AG09309 (cell line): ENCODE results near the gene DCAF8.

Source experiments
- DNase-seq: peaks from one replicate; pipeline ENCODE4 v3.0.0-alpha.2; 2010; ENCODE audit warnings: low read depth
- H3K4me3 ChIP-seq: 2 replicates; pipeline ENCODE4 v1.5.1; 2011; ENCODE audit warnings: mild to moderate bottlenecking, low read depth, low read length, moderate library complexity; ENCODE audit not compliant: control insufficient read depth
- TF ChIP-seq, protein P1 (sequence below): IDR thresholded peaks from 2 replicates; pipeline ENCODE4 v1.5.1; 2011; ENCODE audit warnings: mild to moderate bottlenecking, low read depth, low read length, inconsistent platforms; ENCODE audit not compliant: insufficient read depth, control insufficient read depth; ENCODE audit errors: missing control alignments

Gene DCAF8

DNA sequence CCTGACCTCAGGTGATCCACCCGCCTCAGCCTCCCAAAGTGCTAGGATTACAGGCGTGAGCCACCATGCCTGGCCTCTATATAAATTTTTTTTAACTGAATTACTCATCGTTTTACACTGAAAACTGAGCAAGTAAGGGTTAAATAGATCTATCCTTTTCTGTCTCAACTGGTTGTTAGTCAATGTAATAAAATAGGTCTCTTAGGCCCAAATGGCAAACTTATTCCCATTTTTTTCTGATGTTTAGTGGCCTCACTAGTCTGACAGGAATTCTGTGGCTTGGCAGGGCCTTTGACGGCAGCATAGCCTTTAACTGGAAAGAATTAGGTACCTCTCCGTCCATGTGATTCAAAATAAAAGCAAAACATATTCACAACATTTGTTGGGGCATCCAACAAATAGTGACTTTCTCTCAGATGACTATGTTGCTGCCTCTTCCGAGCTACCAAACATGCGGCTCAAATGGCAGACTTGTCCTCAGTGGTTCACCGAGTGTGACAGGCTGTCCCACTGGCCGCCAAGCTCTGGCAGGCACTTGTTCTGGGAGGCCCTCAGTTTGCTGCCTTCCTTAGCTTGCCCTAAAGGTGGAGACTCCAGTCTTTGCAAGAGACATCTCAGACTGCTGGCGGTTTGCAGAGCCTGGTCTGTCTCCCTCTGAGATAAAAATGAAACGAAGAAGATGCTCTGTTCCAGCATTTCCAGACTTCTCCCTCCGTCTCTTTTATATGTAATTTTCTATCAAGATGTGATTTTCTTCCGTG lies 93.6 kb downstream of the DCAF8 start:
- no peak for DNase-seq
- TF ChIP-seq, protein P1, sequence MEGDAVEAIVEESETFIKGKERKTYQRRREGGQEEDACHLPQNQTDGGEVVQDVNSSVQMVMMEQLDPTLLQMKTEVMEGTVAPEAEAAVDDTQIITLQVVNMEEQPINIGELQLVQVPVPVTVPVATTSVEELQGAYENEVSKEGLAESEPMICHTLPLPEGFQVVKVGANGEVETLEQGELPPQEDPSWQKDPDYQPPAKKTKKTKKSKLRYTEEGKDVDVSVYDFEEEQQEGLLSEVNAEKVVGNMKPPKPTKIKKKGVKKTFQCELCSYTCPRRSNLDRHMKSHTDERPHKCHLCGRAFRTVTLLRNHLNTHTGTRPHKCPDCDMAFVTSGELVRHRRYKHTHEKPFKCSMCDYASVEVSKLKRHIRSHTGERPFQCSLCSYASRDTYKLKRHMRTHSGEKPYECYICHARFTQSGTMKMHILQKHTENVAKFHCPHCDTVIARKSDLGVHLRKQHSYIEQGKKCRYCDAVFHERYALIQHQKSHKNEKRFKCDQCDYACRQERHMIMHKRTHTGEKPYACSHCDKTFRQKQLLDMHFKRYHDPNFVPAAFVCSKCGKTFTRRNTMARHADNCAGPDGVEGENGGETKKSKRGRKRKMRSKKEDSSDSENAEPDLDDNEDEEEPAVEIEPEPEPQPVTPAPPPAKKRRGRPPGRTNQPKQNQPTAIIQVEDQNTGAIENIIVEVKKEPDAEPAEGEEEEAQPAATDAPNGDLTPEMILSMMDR: peak; percentile 21
- no peak overlapping the region for H3K4me3 ChIP-seq

DNA sequence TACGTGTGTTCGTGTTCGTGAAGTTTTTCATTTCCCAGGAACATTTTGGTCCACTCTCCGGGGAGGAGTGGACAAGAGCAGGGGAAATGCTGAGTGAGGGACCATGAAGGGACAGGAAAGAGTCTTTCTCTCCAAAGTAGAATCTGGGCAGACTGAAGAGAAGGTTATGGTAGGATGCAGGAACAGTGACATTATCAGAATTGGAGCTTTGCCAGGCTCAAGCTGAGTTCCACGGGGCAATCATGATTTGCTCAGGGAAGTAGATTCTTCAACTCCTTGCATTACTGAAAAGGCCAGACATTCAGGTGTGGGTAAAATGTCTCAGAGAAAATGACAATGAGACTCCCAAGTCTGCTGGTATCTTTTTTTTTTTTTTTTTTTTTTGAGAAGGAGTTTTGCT lies 94.3 kb downstream of the DCAF8 start:
- TF ChIP-seq, protein P1: no peak
- no peak for DNase-seq
- no peak overlapping the region for H3K4me3 ChIP-seq

DNA sequence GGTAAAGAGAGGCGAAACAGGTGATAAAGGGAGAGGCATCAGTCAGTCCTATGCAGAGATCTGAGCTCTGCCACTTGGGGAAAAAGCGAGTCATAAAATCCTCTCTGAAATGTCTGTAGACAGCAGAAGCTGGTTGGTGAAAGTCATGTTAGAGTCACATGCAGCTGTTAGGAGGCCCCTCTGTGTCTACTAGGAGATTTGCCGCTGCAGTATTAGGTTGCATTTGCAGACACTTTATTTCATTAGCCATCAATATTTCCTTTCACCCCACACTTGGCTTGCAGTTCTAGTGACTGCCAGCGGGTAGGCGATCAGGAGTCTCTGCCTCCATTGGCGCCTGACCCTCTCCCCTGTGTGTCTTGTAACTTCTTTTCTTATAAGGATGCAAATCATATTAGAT lies 94.8 kb downstream of the DCAF8 start:
- no peak overlapping the region for H3K4me3 ChIP-seq
- TF ChIP-seq, protein P1: no peak
- no peak for DNase-seq

DNA sequence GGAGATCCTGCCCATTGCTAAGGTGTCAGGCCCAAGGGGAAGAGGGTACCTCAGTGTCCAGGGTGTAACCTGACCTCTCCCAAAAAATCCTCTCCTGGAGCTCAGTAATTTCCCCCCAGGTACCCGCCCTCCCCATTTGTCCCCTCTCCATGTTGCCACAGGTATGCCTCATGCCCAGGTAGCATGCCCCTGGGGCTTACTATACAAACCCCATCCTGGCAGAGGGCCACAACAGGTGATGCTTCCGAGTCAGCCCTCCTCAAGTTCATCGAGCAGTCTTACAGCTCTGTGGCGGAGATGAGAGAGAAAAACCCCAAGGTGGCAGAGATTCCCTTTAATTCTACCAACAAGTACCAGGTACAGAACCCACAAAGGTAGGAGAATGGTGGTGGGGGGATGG lies 95.3 kb downstream of the DCAF8 start:
- DNase-seq: no peak
- TF ChIP-seq, protein P1: no peak
- no peak overlapping the region for H3K4me3 ChIP-seq

DNA sequence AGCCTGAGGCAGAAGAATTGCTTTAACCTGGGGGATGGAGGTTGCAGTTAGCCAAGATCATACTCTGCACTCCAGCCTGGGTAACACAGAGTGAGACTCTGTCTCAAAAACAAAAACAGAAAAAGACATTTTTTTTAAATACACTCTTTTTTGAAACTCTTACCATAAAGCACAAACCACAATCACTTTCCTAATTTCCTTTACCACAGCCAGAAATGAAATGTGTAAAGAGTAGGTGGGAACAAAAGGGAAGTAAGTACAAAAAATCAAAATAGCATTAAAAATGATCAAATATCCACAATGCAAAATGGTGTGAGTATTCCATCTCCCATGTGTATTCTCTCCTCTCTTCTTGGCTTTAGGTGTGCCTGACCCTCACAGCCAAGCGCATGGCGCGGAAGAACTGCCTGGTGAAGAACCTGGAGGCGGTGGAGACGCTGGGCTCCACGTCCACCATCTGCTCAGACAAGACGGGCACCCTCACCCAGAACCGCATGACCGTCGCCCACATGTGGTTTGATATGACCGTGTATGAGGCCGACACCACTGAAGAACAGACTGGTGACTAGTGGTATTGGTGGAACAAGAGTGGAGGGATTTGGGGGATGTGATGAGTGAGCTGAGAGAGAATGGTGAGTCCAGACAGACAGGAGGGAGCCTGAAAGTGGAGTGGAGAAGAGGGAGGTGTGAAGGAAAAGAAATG lies 96.0 kb downstream of the DCAF8 start:
- TF ChIP-seq, protein P1: no peak
- H3K4me3 ChIP-seq: no peak overlapping the region
- DNase-seq: no peak
